Astrocyte (in vitro differentiated cells and primary cell): Measurements from ENCODE around the gene RBM25. TPM values are rescaled to one million over a fixed set of nuclear protein-coding genes. Genes with fewer than 3 reads are reported as not detected.

Experiments used
- DNase-seq: peaks from one replicate; pipeline ENCODE4 v3.0.0-alpha.2; 2010; ENCODE audit warnings: low read depth
- FAIRE-seq: peaks from 2 replicates; lab custom pipeline; 2011; peaks lifted over from hg19 to GRCh38; lab: Jason Lieb, UNC
- H2AFZ ChIP-seq: 2 replicates; pipeline ENCODE4 v1.6.0; 2012; ENCODE audit warnings: low read depth, low read length, inconsistent platforms
- H3K27ac ChIP-seq: 2 replicates; pipeline ENCODE4 v1.5.1; 2011; ENCODE audit warnings: low read depth, low read length, inconsistent platforms
- H3K27me3 ChIP-seq: 2 replicates; pipeline ENCODE4 v1.6.0; 2011; ENCODE audit warnings: low read length, inconsistent platforms; ENCODE audit not compliant: insufficient read depth
- H3K36me3 ChIP-seq: 2 replicates; pipeline ENCODE4 v1.5.1; 2011; ENCODE audit warnings: low read length, inconsistent platforms; ENCODE audit not compliant: insufficient read depth
- H3K4me1 ChIP-seq: 2 replicates; pipeline ENCODE4 v1.5.1; 2011; ENCODE audit warnings: low read length, inconsistent platforms; ENCODE audit not compliant: insufficient read depth
- H3K4me2 ChIP-seq: 2 replicates; pipeline ENCODE4 v1.6.0; 2012; ENCODE audit warnings: low read length, inconsistent platforms
- H3K4me3 ChIP-seq: 2 replicates; pipeline ENCODE4 v1.5.1; 2011; ENCODE audit warnings: low read depth, mild to moderate bottlenecking, low read length, inconsistent platforms; ENCODE audit not compliant: insufficient read depth
- H3K79me2 ChIP-seq: 2 replicates; pipeline ENCODE4 v1.6.0; 2012; ENCODE audit warnings: mild to moderate bottlenecking, low read length, inconsistent platforms; ENCODE audit not compliant: insufficient read depth
- H3K9ac ChIP-seq: 2 replicates; pipeline ENCODE4 v1.6.0; 2012; ENCODE audit warnings: mild to moderate bottlenecking, low read length, inconsistent platforms
- H3K9me3 ChIP-seq: 2 replicates; pipeline ENCODE4 v1.5.1; 2012; ENCODE audit warnings: low read depth, mild to moderate bottlenecking, low read length, inconsistent platforms; ENCODE audit not compliant: insufficient read depth
- H4K20me1 ChIP-seq: 2 replicates; pipeline ENCODE4 v1.6.0; 2012; ENCODE audit warnings: low read length, inconsistent platforms; ENCODE audit not compliant: insufficient read depth
- H3K27ac Mint-ChIP-seq: one replicate; pipeline ENCODE4 v1.8.0; 2021; ENCODE audit warnings: mild to moderate bottlenecking, mixed read lengths; ENCODE audit not compliant: unreplicated experiment
- H3K27me3 Mint-ChIP-seq: one replicate; pipeline ENCODE4 v1.8.0; 2021; ENCODE audit warnings: low read depth, mixed read lengths; ENCODE audit not compliant: unreplicated experiment
- H3K36me3 Mint-ChIP-seq: one replicate; pipeline ENCODE4 v1.8.0; 2021; ENCODE audit warnings: low read depth, mixed read lengths; ENCODE audit not compliant: unreplicated experiment
- H3K4me1 Mint-ChIP-seq: one replicate; pipeline ENCODE4 v1.8.0; 2021; ENCODE audit warnings: low read depth, mixed read lengths; ENCODE audit not compliant: unreplicated experiment
- H3K4me3 Mint-ChIP-seq: one replicate; pipeline ENCODE4 v1.8.0; 2021; ENCODE audit warnings: mild to moderate bottlenecking, moderate library complexity, mixed read lengths; ENCODE audit not compliant: unreplicated experiment
- H3K9me3 Mint-ChIP-seq: one replicate; pipeline ENCODE4 v1.8.0; 2021; ENCODE audit warnings: mild to moderate bottlenecking, mixed read lengths; ENCODE audit not compliant: unreplicated experiment
- EZH2 ChIP-seq: IDR thresholded peaks from 2 replicates; pipeline ENCODE4 v1.6.1; 2012; ENCODE audit warnings: mild to moderate bottlenecking, low read length, inconsistent platforms; ENCODE audit not compliant: insufficient read depth
- total RNA-seq: library from RNA; stranded (reverse); gene quantifications from 2 replicates; pipeline ENCODE4 v1.2.1, GENCODE V29; 2021
- TF ChIP-seq, protein P1 (sequence below): IDR thresholded peaks from 2 replicates; pipeline ENCODE4 v1.5.1; 2011; ENCODE audit warnings: low read depth, mild to moderate bottlenecking, inconsistent platforms, low read length, moderate library complexity; ENCODE audit not compliant: insufficient read depth

RBM25 gene
- total RNA-seq, 1 donor from 2014 or later: 101 TPM

DNA sequence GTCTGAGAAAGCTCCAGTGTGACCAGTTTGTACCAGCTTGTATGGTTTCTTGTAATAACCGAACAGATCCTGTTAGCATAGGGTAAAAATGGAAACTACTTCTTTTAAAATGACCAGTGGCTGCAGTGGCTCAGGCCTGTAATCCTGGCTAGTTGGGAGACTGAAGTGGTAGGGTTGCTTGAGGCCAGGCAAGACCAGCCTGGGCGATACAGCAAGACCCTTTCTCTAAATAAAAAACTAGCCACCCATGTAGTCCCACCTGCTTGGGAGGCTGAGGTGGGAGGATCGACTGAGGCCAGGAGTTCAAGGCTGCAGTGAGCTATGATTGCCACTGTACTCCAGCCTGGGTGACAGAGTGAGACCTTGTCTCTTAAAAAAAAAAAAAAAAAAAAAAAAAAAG, 85.3 kb downstream of the RBM25 start:
- Mint-ChIP-seq H3K4me3 (peak overlapping the region; percentile 4), H3K4me1 (peaks cover 49% of the 10 kb centered on the region), H3K36me3 (peaks cover 2% of the 10 kb centered on the region), H3K27me3 (no peaks in the 10 kb centered on the region), H3K9me3 (no peaks in the 10 kb centered on the region), H3K27ac (no peak overlapping the region)
- Histone ChIP-seq H3K9ac (no peak overlapping the region), H4K20me1 (peaks cover 65% of the 10 kb centered on the region), H3K27ac (no peak overlapping the region), H3K4me3 (no peak overlapping the region), H3K4me2 (no peak overlapping the region), H3K36me3 (no peaks in the 10 kb centered on the region), H3K27me3 (no peaks in the 10 kb centered on the region), H3K4me1 (peaks cover 10% of the 10 kb centered on the region), H2AFZ (no peak overlapping the region), H3K79me2 (peaks cover 78% of the 10 kb centered on the region), H3K9me3 (no peaks in the 10 kb centered on the region)
- TF ChIP-seq, protein P1, sequence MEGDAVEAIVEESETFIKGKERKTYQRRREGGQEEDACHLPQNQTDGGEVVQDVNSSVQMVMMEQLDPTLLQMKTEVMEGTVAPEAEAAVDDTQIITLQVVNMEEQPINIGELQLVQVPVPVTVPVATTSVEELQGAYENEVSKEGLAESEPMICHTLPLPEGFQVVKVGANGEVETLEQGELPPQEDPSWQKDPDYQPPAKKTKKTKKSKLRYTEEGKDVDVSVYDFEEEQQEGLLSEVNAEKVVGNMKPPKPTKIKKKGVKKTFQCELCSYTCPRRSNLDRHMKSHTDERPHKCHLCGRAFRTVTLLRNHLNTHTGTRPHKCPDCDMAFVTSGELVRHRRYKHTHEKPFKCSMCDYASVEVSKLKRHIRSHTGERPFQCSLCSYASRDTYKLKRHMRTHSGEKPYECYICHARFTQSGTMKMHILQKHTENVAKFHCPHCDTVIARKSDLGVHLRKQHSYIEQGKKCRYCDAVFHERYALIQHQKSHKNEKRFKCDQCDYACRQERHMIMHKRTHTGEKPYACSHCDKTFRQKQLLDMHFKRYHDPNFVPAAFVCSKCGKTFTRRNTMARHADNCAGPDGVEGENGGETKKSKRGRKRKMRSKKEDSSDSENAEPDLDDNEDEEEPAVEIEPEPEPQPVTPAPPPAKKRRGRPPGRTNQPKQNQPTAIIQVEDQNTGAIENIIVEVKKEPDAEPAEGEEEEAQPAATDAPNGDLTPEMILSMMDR: no peak
- no peak for TF ChIP-seq EZH2
- FAIRE-seq (no peak), DNase-seq (no peak)

DNA sequence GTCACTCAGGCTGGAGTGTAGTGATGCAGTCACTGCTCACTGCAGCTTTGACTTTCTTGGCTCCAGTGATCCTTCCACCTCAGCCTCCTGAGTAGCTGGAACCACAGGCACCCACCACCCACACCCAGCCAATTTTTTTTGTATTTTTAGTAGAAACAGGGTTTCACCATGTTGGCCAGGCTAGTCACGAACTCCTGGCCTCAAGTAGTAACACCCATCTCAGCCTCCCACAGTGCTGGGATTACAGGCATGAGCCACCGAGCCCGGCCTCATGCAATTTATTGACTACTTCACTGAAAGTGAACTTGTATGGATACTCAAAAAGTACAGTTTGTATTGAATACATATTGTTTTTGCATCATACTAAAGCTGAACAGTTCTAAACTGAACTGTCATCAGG, 87.0 kb downstream of the RBM25 start:
- H3K9ac ChIP-seq: no peak overlapping the region
- Mint-ChIP-seq H3K27me3 (no peaks in the 10 kb centered on the region), H3K36me3 (peaks cover 2% of the 10 kb centered on the region), H3K4me3 (no peak overlapping the region), H3K9me3 (no peaks in the 10 kb centered on the region), H3K27ac (no peak overlapping the region), H3K4me1 (peaks cover 49% of the 10 kb centered on the region)
- H3K4me2 ChIP-seq: no peak overlapping the region
- no peak overlapping the region for H3K4me3 ChIP-seq
- no peak overlapping the region for H2AFZ ChIP-seq
- peaks cover 10% of the 10 kb centered on the region for H3K4me1 ChIP-seq
- TF ChIP-seq, protein P1: no peak
- TF ChIP-seq EZH2: no peak
- FAIRE-seq: no peak
- DNase-seq: no peak
- H3K79me2 ChIP-seq: peaks cover 70% of the 10 kb centered on the region
- H4K20me1 ChIP-seq: peaks cover 65% of the 10 kb centered on the region
- no peaks in the 10 kb centered on the region for H3K9me3 ChIP-seq
- H3K27ac ChIP-seq: no peak overlapping the region
- H3K36me3 ChIP-seq: peaks cover 14% of the 10 kb centered on the region
- H3K27me3 ChIP-seq: no peaks in the 10 kb centered on the region

DNA sequence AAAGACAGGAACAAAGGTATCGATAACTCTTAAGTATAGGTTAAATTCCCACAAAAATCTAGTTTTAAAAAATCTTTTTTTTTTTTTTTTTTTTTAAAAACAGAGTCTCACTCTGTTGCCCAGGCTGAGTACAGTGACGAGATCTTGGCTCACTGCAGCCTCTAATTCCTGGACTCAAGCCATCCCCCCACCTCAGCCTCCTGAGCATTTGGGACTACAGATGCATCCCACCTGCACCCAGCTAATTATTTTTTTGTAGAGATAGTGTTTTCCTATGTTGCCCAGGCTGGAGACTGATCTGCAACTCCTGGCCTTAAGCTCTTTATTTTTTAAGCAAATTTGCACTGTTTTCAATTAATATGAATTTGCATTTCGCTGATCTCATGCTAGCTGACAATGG, 87.8 kb downstream of the RBM25 start:
- Histone ChIP-seq H3K4me3 (no peak overlapping the region), H3K79me2 (peaks cover 62% of the 10 kb centered on the region), H3K27me3 (no peaks in the 10 kb centered on the region), H4K20me1 (peaks cover 58% of the 10 kb centered on the region), H3K9me3 (no peaks in the 10 kb centered on the region), H3K9ac (no peak overlapping the region), H3K27ac (no peak overlapping the region), H3K36me3 (peaks cover 14% of the 10 kb centered on the region), H3K4me1 (peaks cover 10% of the 10 kb centered on the region), H2AFZ (no peak overlapping the region), H3K4me2 (no peak overlapping the region)
- Mint-ChIP-seq H3K4me3 (no peak overlapping the region), H3K27ac (no peak overlapping the region), H3K4me1 (peaks cover 44% of the 10 kb centered on the region), H3K9me3 (no peaks in the 10 kb centered on the region), H3K27me3 (no peaks in the 10 kb centered on the region), H3K36me3 (peaks cover 2% of the 10 kb centered on the region)
- TF ChIP-seq, protein P1: no peak
- DNase-seq: no peak
- no peak for FAIRE-seq
